Heart left ventricle (tissue), 16 donors: ENCODE results near the gene ABTB2. TPM values are rescaled to one million over a fixed set of nuclear protein-coding genes. Genes with fewer than 3 reads are reported as not detected.
A peak's percentile ranks its signal among the peaks of the same experiment; 100 is the strongest.

Source experiments
- ATAC-seq, 4 donors: fragments of 200-7000 bp; cut with Tn5 transposase; one replicate each; pipeline ENCODE4 v1.9.1; 2020 to 2022; ENCODE audit warnings: moderate library complexity in 4 of 4, mild to moderate bottlenecking in 3 of 4, moderate number of reproducible peaks in 1 of 4
- DNase-seq, 5 donors: peaks; one replicate each; pipeline ENCODE4 v3.0.0-alpha.2; 2020
- H3K27ac ChIP-seq, 12 donors: fragments of 200-600 bp; sonication (generic) in 4 of 12; one replicate each; pipeline versions ENCODE4 v1.5.0 to v1.8.0; 2016 to 2022; ENCODE audit warnings: mild to moderate bottlenecking in 2 of 12
- H3K27me3 ChIP-seq, 9 donors: fragments of 200-600 bp; sonication (generic) in 2 of 9; one replicate each; pipeline versions ENCODE4 v1.5.1 to v1.8.0; 2016 to 2022; ENCODE audit warnings: mild to moderate bottlenecking in 3 of 9
- H3K36me3 ChIP-seq, 9 donors: fragments of 200-600 bp; sonication (generic) in 2 of 9; one replicate each; pipeline versions ENCODE4 v1.5.0 to v1.8.0; 2018 to 2022; ENCODE audit warnings: mild to moderate bottlenecking in 2 of 9
- H3K4me1 ChIP-seq, 12 donors: fragments of 200-600 bp; sonication (generic) in 4 of 12; one replicate each; pipeline versions ENCODE4 v1.5.0 to v1.8.0; 2016 to 2022; ENCODE audit warnings: mild to moderate bottlenecking in 3 of 12
- H3K4me3 ChIP-seq, 12 donors: fragments of 200-600 bp; sonication (generic) in 4 of 12; one replicate each; pipeline versions ENCODE4 v1.5.0 to v1.8.0; 2017 to 2022; ENCODE audit warnings: mild to moderate bottlenecking in 9 of 12, moderate library complexity in 4 of 12
- H3K9me3 ChIP-seq, 12 donors: fragments of 200-600 bp; sonication (generic) in 4 of 12; one replicate each; pipeline versions ENCODE4 v1.5.0 to v1.8.0; 2016 to 2022; ENCODE audit warnings: mild to moderate bottlenecking in 1 of 12
- CTCF ChIP-seq, 12 donors: fragments of 200-600 bp; sonication (generic) in 4 of 12; IDR thresholded peaks; one replicate each; pipeline versions ENCODE4 v1.5.0 to v1.8.0; 2018 to 2022; ENCODE audit warnings: antibody characterized with exemption in 12 of 12, mild to moderate bottlenecking in 5 of 12
- POLR2A ChIP-seq, 2 donors: fragments of 450-650 bp; IDR thresholded peaks; one replicate each; pipeline ENCODE4 v1.6.1; 2017; ENCODE audit warnings: antibody characterized with exemption in 2 of 2, mild to moderate bottlenecking in 2 of 2, moderate library complexity in 2 of 2
- WGBS, 4 donors: extraction: QIAGEN DNeasy Blood & Tissue Kit in 2 of 4; methylation state at CpG; one replicate each; pipeline versions ENCODE4 v1.1.5 to v1.1.7; 2013 to 2018; 5-methylcytosine and 5-hydroxymethylcytosine counted together
- intact Hi-C, 10 donors: fragments of 100-400 bp; cut with DNase I; formaldehyde crosslinking; loops; one replicate each; pipeline versions ENCODE4 v1.11.1 to v1.14.2; 2022
- polyA plus RNA-seq, 2 donors: library from polyadenylated mRNA; stranded (reverse); fragments of 200-250 nt; gene quantifications; one replicate each; pipeline ENCODE4 v1.2.3, GENCODE V29; 2013
- total RNA-seq, 9 donors: library from RNA; depleted of rRNA in 2 of 9; stranded (reverse); fragments of >200 nt in 2 of 9; fragmentation: NEBNext Ultra II Directional in 3 of 9; extraction: Animal tissue kit (Norgen Biotek cat#: 25700) in 3 of 9; gene quantifications; one replicate each; pipeline versions ENCODE4 v1.1.0 to v1.2.4, GENCODE V29; 2016 to 2023
- donor health status: ischemic (EF 13 %, LVEDD 7.1; RV severe dilation, severe dysfunction).
- donor health status: healthy with polysubstance abuse.
- donor health status: DM: no; HTN: yes; CAD: no.
- donor health status: DM: no; HTN: no; CAD: no.
- donor health status: ischemic (EF 25% LVEDD 6.9; RV normal size, moderate dysfunction).
- donor health status: ischemic (EF 25% LVEDD 5.7; RV mildly dilated, moderate dysfunction).
- donor health status: healthy.
- donor health status: DM: yes; HTN: yes; CAD: no.
- donor health status: ischemic (EF 35%, LVEDD 5.7; RV mildly dilated, moderate dysfunction).
- donor health status: nonischemic (EF 11% LVEDD 7.7; RV severe dilation, severe dysfunction).
- donor health status: DM: yes; HTN: yes; CAD: no.
- donor health status: PGD.
- donor health status: ischemic (EF 29% LVEDD 5.4; RV normal size, mild dysfunction).
- donor health status: nonischemic (EF 23%, LVEDD 6.1; RV moderate dilation, normal function).

Gene ABTB2
- total and polyA plus RNA-seq, 11 donors, result 3.3 to 27.1 (median 12.5) TPM

GRCh38 chr11:34223907-34224306 is 133.9 kb downstream of the ABTB2 start:
- intact Hi-C loops, result no loop called here
- no peaks in the 10 kb centered on the region for H3K9me3 ChIP-seq
- H3K27ac ChIP-seq, result peak overlapping the region in 4 of 12 donors; percentile 16 to 60 (median 42)
- no peaks in the 10 kb centered on the region for H3K27me3 ChIP-seq
- TF ChIP-seq POLR2A (IDR thresholded peaks at IDR 0.05) (no peak), CTCF (IDR thresholded peaks at IDR 0.05) (no peak)
- H3K36me3 ChIP-seq, result no peaks in the 10 kb centered on the region
- H3K4me1 ChIP-seq, result peaks cover 0 to 27% (median 5%) of the 10 kb centered on the region in 12 donors
- ATAC-seq (no peak), DNase-seq (no peak)
- 92 to 97% (median 94%) methylated on average over 2 of the region's 2 CpGs for WGBS, 4 donors
- no peak overlapping the region for H3K4me3 ChIP-seq

- H3K9me3 ChIP-seq, result no peaks in the 10 kb centered on the region
- ATAC-seq (peak; percentile 29 to 74 (median 70)), DNase-seq (peak; percentile 55 to 77 (median 65))
- no peaks in the 10 kb centered on the region for H3K36me3 ChIP-seq
- 61 to 72% (median 68%) methylated on average over 15 to 17 of the region's 17 CpGs for WGBS, 4 donors
- H3K27ac ChIP-seq, result peak overlapping the region in 10 of 12 donors; percentile 16 to 68 (median 42)
- peaks cover 0 to 27% (median 5%) of the 10 kb centered on the region in 12 donors for H3K4me1 ChIP-seq
- H3K27me3 ChIP-seq, result no peaks in the 10 kb centered on the region
- H3K4me3 ChIP-seq, result peak overlapping the region in 1 of 12 donors; percentile 16
- TF ChIP-seq CTCF (IDR thresholded peaks at IDR 0.05), result no peak
- TF ChIP-seq POLR2A (IDR thresholded peaks at IDR 0.05), result no peak
- intact Hi-C loops, result no loop called here
Measured at GRCh38 chr11:34223021-34223813, 134.6 kb downstream of the ABTB2 start.

GRCh38 chr11:34222030-34222429 is 135.8 kb downstream of the ABTB2 start:
- H3K27ac ChIP-seq, result peak overlapping the region in 1 of 12 donors; percentile 42
- no peak for ATAC-seq
- TF ChIP-seq CTCF (IDR thresholded peaks at IDR 0.05), result no peak
- peaks cover 0 to 30% (median 5%) of the 10 kb centered on the region in 12 donors for H3K4me1 ChIP-seq
- intact Hi-C loops, result no loop called here
- H3K4me3 ChIP-seq, result no peak overlapping the region
- no peaks in the 10 kb centered on the region for H3K27me3 ChIP-seq
- no peaks in the 10 kb centered on the region for H3K9me3 ChIP-seq
- DNase-seq, result no peak
- no peaks in the 10 kb centered on the region for H3K36me3 ChIP-seq

- DNase-seq, result peak in 2 of 5 donors; percentile 43 to 63
Measured at GRCh38 chr11:34219941-34220370, 137.9 kb downstream of the ABTB2 start.

More at GRCh38 chr11:34219941-34220370, 137.9 kb downstream of the ABTB2 start:
- no peak overlapping the region for H3K4me3 ChIP-seq
- ATAC-seq, result peak; percentile 8 to 58 (median 54)
- 42 to 57% (median 48%) methylated on average over 5 of the region's 5 CpGs for WGBS, 4 donors
- H3K27me3 ChIP-seq, result no peaks in the 10 kb centered on the region
- no peak overlapping the region for H3K27ac ChIP-seq
- H3K36me3 ChIP-seq, result no peaks in the 10 kb centered on the region
- H3K4me1 ChIP-seq, result peaks cover 0 to 31% (median 7%) of the 10 kb centered on the region in 12 donors
- intact Hi-C loops, result no loop called here
- H3K9me3 ChIP-seq, result no peaks in the 10 kb centered on the region
- TF ChIP-seq POLR2A (IDR thresholded peaks at IDR 0.05), result no peak
- no peak for TF ChIP-seq CTCF (IDR thresholded peaks at IDR 0.05)
